Astrocyte of the spinal cord (primary cell): ENCODE results near the gene ZNF423.
"Not testable (repeated sequence)": the region's sequence is repeated elsewhere in the genome, so short reads cannot be mapped to it uniquely, and the experiment has no call there.

Experiments used
- DNase-seq: peaks from one replicate; pipeline ENCODE4 v3.0.0; 2011; ENCODE audit warnings: low read depth, low spot score
- H3K4me3 ChIP-seq: 2 replicates; pipeline ENCODE4 v1.5.1; 2011; ENCODE audit warnings: low read depth, mild to moderate bottlenecking, low read length, moderate library complexity
- CTCF ChIP-seq: IDR thresholded peaks from 2 replicates; pipeline ENCODE4 v1.5.1; 2012; ENCODE audit warnings: low read depth, mild to moderate bottlenecking, low read length, inconsistent platforms
- in situ Hi-C: cut with HindIII; loops from 2 replicates; pipeline ENCODE4 v1.10.0; 2017; ENCODE audit warnings: low sequenced_read_pairs

ZNF423 gene

GRCh38 chr16:49567950-49568349, 288.0 kb downstream of the ZNF423 start:
- H3K4me3 ChIP-seq = no peak overlapping the region
- DNase-seq = no peak
- in situ Hi-C loops = no loop called here
- TF ChIP-seq CTCF = no peak

DNA sequence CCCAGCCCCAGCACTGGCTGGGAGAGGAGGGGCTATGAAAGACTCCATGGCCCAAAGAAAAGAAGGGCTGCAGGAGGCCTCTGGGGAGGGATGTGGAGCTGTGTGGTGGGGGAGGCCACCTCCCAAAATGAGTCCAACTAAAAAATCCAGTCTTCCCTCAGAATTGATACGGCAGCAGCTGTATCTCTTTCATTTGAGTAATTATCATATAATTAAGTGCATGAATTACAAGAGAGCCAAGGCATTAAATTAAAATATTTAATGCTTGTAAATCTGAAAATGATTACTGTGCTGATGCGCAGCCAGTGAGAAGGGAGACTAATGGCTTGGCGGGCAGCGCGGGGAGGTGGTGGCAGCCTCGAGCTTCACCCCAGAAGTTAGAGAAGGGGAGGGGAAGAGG, 289.5 kb downstream of the ZNF423 start:
- no peak overlapping the region for H3K4me3 ChIP-seq
- no peak for DNase-seq
- in situ Hi-C loops = no loop called here

DNA sequence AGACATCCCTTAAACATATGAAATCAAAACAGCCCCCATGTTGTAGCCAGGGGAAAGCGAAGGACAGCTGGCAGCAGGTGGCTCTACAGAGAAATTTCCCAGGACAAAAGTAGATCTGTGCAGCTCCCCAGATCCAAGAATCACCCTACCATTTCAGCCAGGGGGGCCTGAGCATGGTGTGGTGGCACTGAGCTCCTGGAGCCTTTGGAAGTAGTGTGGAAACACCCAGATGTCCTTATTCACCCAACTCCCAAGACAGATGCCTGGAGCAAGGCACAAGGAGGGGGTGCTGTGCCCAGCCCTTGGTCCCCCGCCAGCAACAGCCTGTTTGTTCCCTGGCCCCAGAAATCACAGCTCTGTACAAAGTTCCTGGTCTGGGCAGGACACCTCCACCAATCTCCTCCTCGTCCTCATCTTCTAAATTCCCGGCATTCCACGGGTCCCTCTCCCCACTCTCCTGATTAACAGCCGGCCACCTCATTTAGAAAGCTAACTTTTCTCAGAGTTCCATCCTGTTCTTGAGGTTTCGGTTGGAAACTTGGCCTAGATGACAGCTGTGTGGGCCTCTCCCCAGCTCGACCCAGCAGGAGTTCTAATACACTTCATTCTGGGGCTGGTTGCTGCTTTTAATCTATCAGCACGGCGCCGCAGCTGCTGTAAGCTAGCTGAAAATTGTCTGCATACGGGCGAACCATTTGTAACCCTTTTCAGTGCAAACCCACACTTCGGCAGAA, 291.2 kb downstream of the ZNF423 start:
- TF ChIP-seq CTCF = no peak
- DNase-seq = peak; percentile 69
- in situ Hi-C loops = no loop called here
- H3K4me3 ChIP-seq = no peak overlapping the region

More for the DNA sequence above, 289.5 kb downstream of the ZNF423 start:
- no peak for TF ChIP-seq CTCF

DNA sequence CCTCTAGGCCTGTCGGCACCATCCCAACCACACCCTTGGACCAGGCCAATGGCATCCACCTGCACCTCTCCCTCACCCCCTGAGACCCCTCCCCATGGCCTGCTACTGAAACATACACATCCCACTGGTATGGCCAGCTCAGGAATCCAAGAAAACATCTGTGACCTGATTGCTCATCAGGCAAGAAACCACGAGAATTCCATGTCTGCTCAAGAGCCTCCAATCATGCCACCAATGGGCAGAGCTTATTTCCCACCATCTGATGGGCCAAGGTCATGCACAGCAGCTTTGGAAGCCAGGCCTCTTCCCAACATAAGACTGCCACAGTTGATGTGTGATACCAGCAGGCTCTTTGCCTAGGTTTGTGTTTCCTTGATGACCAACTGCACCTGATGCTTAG, 292.2 kb downstream of the ZNF423 start:
- no peak overlapping the region for H3K4me3 ChIP-seq
- TF ChIP-seq CTCF = no peak
- peak; percentile 32 for DNase-seq
- in situ Hi-C loops = no loop called here

GRCh38 chr16:49562894-49563293, 293.0 kb downstream of the ZNF423 start:
- H3K4me3 ChIP-seq, in situ Hi-C loops, DNase-seq: not testable (repeated sequence)

DNA sequence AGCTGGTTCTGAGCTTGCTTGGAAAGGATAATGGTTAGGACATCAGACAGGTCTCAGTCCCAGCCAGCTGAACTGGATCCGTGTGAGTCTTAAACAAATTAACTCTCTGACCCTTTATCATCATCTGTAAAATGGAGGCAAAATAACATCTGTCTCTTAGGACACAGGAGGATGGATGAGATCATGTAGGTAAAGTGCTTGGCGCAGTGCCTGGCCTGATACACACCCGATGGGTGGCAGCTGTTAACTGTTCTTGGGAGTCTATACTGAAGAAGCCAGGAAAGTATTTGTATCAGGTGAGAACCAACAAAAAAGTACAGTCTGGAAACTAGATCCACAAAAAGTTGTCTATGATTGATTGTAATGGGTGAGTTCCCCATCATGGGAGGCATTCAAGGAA, 293.7 kb downstream of the ZNF423 start:
- no peak for DNase-seq
- in situ Hi-C loops = no loop called here

More for the DNA sequence above, 293.7 kb downstream of the ZNF423 start:
- no peak overlapping the region for H3K4me3 ChIP-seq
- TF ChIP-seq CTCF = no peak
